HG03135 (cell line): Measurements from ENCODE around the gene ERO1B.

Source experiments
- ATAC-seq: cut with Tn5 transposase; IDR thresholded peaks from one replicate; pipeline ENCODE4 v1.9.1; 2021; ENCODE audit warnings: mild to moderate bottlenecking, moderate library complexity; ENCODE audit not compliant: unreplicated experiment

ERO1B gene

DNA sequence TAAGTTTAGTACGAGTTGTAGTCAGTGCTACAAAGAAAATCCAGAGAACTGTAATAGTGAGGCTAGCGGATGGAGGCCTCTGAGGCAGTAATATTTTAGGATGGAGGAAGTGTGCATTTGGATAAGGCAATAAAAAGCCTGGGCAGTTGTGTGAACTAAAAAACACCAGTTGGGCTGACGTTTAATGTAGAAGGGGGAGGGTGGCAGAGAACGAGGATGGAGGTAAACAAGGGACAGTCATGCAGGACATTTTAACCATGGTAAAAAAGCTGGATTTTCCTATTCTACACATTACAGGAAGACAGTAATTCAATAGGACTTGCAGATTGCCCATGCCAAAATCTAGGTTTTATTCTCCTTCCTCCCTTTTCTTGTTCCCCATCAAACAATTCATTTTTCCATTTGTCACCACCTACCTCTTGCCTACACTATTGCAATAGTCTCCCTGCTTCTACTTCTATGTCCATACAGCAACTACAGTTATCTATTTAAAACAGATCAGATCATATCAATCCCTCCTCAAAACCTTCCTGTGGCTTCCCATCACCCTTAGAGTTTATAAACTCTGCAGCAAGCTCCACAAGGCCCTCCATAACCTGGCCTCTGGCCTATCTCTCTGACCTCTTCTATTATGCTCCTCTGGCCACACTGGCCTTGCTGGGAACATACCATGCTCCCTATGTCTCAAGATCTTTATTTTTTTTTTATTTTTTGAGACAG lies 27.7 kb downstream of the ERO1B start:
- no peak for ATAC-seq

DNA sequence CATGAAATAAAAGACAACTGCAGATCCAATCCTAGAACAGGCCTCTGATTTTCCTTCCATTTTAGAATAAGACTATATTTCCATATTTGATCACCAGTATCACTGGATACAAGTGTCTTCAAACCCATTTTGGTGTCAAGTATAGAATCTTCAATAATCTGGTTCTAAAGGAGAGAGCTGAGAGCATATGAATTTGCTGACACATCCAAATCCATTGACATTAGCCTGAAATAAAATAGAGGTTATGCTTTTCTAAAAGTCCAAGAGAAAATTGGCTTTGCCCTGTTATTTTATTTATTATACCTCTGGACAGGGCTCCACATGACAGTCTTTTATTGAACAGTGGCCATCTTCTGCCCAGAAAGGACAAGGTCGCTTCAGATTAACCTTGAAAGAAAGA lies 28.6 kb downstream of the ERO1B start:
- no peak for ATAC-seq

DNA sequence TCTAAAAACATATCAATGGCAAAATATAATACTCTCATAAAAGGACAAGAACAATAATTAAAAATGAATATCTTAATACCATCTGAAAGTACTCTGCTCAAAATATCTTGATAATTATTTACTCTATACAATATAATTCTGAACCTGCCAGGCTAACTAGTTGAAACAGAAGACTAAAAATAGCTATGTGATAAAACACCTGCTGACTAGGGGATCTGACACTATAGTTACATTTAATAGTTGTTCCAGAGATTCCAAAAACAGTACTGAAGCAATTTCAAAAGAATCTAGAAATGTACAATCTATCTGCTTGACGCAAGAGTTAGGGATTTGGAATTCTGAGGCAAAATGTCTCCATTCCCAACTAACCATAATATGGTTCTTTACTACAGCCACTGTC lies 30.2 kb downstream of the ERO1B start:
- no peak for ATAC-seq

DNA sequence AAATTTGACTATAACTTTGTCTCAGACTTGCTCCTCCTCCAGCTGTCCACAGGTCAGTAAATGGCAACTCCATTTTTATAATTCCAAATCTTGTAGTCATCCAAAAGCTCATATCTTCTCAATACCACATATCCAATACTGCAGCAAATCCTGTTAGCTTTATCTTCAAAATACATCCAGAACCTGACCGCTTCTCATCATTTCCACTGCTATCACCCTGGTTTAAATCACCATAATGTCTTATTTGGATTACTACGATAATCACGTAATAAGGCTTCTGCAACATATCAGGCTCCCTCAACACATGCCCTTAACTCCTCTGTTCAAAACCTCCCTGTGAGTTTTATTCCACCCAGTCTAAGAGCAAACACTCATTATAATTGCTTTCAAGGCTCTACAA lies 34.5 kb downstream of the ERO1B start:
- no peak for ATAC-seq

DNA sequence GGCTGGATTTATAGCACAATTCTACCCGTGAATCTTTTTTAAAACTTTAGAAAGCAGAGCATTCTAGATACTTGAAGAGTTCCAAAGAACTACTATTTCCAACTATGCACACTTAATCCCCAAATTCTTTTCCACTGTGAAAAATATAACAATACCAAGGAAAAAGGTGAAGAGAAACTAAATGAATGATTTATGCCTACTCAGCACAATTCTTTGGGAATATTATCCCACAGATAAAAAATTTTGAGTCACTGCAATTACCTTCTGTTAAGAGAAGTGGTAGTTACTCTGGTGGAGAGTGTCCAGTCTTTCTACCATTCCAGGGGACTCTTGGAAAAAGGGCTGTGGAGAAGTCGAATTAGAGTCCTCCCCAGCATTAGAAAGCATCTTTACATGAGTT lies 39.2 kb downstream of the ERO1B start:
- ATAC-seq, result no peak

DNA sequence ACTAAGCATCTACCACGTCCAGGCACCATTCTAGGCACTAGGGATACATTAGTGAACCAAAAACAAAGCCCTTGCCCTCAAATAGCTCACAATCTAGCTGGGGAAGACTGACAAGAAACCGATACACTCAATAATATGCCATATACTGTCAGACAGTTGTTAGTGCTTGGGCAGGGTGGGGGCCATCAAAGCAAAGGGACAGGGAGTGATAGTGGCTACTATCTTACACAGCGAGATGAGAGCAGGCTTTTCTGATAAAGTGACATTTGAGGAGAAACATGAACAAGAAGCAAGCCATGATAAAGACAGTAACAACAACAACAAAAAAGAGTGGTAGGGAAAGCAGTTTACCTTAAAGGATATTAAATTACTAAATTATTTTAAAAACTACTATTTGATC lies 41.1 kb downstream of the ERO1B start:
- ATAC-seq, result no peak

DNA sequence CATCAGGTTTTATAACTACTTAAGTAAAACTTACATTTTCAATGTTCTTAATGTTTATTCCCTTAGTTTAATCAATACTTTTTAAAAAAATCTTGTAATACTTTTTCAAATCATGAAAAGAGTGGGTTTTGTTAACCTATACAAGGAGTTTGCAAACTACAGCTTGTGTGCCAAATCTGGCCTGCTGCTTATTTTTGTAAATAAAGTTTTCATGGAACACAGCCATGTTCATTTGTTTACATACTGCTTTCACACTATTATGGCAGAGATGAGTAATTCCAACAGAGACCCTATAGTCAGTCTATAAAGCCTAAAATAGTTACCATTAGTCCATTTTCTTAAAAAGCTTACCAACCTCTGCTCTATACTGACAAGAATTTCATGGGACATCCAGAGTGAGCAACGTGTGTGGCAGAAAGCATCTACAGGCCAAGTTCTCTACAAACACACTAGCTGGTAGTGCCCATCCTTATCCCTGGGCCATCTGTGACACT lies 42.6 kb downstream of the ERO1B start:
- no peak for ATAC-seq

DNA sequence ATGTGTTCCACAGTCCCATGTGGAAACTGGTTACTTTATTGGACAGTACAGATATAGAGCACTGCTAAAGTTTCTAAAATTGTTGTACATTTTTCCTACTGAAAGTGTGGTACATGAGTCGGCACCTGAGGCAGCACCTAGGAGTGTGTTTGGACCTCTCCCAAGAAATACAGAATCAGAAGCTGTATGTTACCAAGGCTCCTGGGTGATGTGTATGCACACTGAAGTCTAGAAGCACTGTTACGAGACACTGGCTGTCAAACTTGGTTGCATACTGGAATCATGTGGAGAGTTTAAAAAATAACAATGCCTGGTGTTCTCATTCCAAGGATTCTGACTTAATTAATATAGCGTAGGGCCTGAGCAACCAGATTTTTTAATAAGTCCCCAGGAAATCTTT lies 46.6 kb downstream of the ERO1B start:
- ATAC-seq, result no peak

DNA sequence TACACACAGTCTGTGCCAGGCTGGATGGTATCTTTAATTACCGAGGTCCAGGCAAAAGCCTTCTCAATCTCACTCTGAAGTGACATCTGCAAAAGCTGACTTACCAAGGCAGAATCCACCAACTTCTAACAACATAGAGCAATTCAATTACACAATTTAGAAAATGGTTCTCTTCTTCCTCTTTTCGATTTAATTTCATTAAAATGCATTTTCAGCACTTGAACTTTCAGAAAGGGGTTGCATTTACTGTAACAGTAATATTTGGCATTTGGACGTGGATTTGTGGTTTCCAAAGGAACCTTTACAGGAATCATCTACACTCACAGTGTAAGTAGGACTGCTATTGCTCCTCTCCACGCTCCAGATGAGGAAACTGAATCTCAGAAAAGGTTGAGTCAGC lies 53.3 kb downstream of the ERO1B start:
- ATAC-seq, result no peak

DNA sequence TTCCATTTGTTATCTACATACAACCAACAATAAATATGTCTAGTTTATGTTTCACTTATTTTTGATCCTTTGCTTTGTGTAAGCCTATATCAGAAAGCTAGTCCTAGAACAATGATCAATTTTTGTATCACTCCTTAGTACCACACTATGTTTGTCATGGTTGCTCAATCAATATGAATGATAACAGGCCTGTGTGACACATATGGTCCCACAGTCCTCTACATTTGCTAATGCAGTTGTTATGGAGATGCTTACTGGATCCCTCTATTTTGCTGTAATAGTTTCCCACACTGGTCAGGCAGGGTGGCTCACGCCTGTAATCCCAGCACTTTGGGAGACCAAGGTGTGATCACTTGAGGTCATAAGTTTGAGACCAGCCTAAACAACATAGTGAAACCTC lies 59.1 kb downstream of the ERO1B start:
- no peak for ATAC-seq

DNA sequence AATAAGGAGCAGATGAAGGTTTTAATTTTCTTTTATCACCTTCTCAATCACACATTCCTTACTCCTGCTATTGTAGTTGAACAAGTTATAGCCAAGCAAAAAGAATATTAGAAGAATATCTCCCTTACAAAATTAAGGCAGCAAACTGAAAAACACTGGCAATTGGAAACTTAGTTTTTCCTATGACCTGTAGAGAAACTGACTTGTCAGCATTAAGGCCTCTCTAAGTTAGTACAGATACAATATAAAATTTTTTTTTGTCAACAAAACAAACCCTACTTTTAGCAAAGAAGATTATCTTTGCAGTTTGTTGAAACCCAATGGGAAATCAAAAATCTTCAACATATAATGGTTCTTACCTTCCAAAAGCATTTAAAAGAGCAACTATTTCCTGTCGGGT lies 61.3 kb downstream of the ERO1B start:
- ATAC-seq, result no peak

DNA sequence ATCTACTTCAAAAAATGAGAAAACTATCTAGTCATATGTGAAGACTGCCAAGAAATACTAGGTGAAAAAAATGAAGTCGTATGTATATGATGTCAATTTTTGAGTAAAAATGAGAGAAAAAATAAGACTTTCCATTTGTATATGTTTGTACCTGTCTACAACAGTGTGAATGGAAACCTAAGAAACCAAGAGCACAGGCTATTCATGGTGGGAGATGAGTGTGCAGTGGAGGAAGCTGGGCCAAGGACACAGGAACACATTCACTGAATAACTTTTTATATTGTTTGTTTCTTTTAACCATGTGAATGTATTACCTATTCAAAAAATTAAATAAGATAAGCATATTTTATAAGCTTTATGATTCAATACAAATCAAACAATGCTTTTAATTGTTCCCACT lies 67.0 kb downstream of the ERO1B start:
- no peak for ATAC-seq

DNA sequence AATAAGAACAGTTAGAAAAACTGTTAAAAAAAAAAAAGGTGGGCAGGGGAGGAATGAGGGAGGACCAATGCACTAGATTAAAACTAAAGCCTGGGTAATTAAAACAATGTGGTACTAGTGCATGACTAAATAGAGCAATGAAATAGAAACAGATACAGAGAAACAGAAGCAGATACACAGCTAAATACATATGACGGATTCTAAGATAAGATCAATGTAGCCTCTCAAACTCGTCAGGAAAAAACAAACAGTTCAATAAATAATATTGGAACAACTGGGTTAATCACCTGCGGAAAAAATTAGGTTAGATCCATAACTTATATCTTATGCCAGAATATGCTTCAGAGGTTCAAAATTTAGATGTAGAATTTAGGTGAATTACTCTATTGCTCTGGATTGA lies 68.2 kb downstream of the ERO1B start:
- no peak for ATAC-seq

DNA sequence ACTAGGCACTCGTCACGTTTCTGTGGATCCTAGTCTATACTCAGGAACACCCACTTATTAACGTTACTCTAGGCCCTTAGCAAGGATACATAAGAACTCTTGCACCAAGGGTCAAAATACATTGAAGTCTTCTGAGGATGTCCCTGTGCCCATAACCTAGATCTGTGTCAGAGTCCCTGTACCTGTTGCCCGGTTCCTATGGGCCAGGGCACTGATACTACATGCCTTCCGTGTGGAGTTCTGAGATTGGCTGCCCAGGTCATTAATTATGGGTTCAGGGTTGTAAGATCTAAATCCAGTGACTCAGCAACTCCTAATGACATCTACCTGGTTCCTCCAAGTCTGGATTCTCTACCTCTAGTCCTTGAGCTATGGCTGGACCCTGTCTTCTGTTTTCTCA lies 69.9 kb downstream of the ERO1B start:
- ATAC-seq, result no peak

DNA sequence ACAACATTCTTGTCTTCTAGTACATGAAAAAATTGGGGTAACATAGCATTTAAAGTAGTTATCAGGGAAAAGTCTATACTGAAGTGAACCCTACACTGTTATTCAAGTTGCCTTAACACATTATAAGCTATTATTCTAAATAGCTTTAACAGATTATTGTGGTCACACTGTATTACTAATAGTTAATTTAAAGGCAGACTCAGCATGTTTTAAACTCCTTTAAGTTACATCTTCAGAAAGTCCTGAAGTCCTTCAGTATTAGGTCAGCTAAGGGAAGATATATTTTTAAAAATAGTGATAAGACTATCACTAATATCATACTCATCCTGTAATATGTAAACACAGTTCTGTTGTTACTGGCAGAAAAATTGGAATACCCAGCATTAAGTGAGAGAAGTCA lies 72.0 kb downstream of the ERO1B start:
- no peak for ATAC-seq

DNA sequence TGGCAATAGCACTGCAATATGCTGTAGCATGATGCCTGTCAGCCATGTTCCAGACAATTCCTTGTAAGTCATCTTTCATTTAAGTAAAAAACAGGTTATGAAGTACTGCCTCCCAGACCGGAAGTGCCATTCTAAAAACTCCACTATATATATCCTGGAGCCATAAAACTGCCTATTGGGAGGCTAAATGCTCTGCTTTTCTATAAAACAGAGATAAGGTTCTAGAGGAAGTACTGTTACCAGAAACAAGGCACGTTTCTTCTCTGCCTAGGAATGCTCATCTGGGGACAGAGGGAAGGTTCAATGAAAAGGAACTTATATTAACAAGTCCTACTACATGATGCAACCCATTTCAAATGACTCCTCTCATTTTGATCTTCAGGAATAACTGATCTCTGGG lies 72.6 kb downstream of the ERO1B start:
- ATAC-seq, result no peak

DNA sequence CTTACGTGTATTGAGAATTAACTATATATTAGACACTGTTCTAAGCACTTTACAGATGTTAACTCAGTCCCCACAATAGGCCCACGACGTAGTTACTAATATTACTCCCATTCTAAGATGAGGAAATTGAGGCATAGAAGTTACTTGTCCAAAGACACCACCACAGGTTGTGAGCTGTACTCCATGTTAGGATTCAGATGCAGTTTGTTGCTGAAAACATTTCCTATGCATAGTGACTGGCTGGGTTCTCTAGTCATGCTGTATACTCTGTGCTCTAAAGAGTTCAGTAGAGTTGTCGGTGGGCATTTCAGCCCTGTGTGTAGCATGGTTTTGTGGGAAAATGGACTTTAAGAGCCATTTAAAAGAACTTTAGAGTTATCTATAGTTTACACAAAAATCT lies 74.2 kb downstream of the ERO1B start:
- ATAC-seq, result no peak

DNA sequence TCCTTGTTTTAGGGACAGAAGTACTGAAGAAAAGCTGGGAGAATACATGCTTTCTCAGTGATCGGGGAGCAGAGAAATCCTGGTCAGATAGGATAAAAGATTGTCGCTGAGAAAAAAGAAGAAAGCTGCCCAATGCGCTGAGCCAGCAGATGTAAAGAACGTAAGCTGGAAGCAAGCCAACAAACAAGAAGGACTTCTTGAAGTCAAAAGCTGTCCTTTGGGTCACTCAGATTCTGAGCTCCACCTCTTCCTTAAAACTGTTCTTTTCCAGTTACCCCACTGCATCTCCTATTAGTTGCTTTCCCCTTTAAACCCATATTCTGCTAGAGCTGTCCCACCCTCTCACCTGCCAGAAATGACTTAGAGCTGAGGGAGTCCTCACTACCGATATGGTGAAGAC lies 74.6 kb downstream of the ERO1B start:
- ATAC-seq, result no peak

DNA sequence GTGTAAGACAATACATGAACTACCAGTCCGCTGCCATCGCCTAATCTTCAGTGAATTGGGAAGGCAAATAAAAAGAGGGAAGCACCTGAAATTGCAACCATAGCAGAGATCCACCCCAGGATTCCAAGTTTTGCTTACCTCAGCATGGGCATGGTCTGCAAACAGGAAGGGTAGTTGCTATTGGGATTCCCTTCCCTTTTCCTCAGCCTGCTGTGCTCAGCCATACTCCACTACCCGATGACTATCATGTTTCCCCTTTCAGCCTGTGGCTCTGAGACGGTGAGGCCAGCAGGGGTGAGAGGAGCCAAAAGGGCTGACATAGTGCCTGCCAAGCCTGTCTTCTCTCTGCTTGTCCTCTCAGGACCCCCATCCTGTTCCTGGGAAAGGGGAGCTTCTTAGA lies 75.2 kb downstream of the ERO1B start:
- ATAC-seq, result no peak

DNA sequence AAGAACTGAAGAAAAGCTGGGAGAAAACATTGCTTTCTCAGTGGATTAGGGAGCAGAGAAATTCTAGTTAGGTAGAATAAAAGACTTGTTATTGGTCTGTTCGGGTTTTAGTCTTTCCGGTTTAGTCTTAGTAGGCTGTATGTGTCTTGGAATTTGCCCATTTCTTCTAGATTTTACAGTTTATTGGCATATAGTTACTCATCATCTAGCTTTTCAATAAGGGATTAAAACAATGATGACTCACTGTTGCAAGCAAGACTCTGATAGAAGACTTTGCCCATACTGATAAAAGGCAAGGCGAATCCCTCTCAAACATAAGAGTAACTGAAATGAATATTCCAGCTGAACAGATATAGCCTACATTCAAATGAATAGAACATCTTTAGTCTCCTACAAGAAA lies 77.1 kb downstream of the ERO1B start:
- ATAC-seq, result no peak

DNA sequence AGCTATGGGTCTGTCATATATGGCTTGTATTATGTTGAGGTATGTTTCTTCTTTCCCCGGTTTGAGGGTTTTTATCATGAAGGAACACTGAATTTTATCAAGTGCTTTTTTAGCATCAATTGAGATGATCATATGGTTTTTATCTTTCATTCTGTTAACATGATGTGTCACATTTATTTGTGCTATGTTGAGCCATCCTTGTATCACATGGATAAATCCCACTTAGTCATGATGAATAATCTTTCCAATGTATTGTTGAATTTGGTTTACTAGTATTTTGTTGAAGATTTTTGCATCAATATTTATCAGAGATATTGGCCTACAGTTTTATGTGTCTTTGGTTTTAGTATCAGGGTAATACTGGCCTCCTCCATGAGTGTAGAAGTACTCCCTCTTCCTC lies 77.7 kb downstream of the ERO1B start:
- no peak for ATAC-seq

DNA sequence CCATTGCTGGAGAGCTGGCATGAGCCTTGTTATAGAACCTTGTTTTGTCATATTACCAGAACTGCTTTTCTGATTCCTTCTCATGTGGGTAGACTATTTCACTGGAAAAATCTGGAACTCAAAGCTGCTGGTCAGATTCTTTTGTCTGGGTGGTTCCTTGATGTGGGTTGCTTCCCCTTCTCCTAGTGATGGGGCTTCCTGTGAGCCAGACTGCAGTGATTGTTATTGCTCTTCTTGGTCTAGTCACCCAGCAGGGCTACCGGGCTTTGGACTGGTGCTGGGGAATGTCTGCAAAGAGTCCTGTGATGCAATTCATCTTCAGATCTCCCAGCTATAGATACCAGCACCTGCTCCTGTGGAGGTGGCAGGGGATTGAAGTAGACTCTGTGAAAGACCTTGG lies 80.0 kb downstream of the ERO1B start:
- no peak for ATAC-seq

DNA sequence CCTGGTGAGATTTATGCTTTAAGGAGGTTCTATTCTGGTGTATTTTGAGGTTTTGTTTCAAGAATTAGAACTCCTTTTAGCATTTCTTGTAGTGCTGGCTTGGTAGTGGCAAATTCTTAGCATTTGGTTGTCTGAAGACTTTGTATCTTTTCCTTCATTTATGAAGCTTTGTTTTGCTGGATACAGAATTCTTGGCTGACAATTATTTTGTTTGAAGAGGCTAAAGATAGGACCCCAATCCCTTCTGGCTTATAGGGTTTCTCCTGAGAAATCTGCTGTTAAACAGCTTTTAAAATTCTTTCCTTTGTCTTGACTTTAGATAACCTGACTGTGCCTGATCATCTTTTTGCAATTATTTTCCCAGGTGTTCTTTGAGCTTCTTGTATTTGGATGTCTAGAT lies 80.8 kb downstream of the ERO1B start:
- ATAC-seq, result no peak
